ENCODE measurements around the gene SUSD2. TPM values are rescaled to one million over a fixed set of nuclear protein-coding genes. Genes with fewer than 3 reads are reported as not detected.

The SUSD2 gene
- total and polyA plus RNA-seq, 2 of the 4 experiments (the other 2 are of a cell fraction): 0.18 to 1.6 TPM

DNA sequence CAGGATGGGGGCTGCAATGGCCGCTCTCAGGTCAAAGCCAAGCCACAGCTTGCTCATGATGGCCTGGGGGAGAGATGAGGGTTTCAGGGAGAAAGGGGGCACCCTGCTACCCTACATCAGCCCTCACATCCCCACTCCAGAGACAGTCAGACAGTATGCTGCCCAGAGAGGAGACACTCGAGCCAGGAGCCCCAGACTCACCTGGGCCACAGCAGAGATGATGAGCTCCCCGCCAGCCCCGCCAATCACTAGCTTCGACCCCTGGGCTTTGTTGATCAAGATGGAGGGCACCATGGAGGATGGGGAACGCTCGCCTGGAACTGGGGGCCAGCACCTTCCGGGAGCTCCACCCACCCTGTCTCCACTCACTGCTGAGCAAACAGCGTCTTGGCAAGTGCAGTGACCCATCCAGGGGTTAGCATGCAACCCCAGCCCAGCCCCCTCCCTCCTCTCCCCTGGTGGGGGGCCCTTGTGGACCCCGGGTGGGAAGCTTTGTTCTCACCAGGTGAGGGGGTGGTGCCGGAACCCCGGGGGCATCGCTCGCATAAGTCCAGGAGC is 43.8 kb downstream of the SUSD2 start:
- no peak for ATAC-seq (ENCODE audit: low read depth)
- no peak overlapping the region for H3K23ac ChIP-seq (ENCODE audit: low read depth, low read length)
- H2BK20ac ChIP-seq (ENCODE audit: low read depth, low read length): no peak overlapping the region
- intact Hi-C loops (cut with micrococcal nuclease): no loop called here
- dilution Hi-C loops (cut with HindIII; ENCODE audit: low sequenced_read_pairs, unreplicated experiment): no loop called here
- no peaks in the 10 kb centered on the region for H3K9me1 ChIP-seq (ENCODE audit: insufficient read depth, low read length)
- H3K14ac ChIP-seq (replicated peaks; ENCODE audit: low read depth, low read length): no peak overlapping the region
- no peaks in the 10 kb centered on the region for H3K79me1 ChIP-seq (ENCODE audit: low read depth in 1 of 2, low read length in 2 of 2)
- H3K27me3 ChIP-seq (ENCODE audit: control insufficient read depth, insufficient read depth, low read length): no peaks in the 10 kb centered on the region
- no peak overlapping the region for H2AFZ ChIP-seq (replicated peaks; ENCODE audit: low read length, poor library complexity)
- ChIA-PET CTCF (no interaction called here), POLR2A (ENCODE audit: unreplicated experiment) (no interaction called here)
- no peak for DNase-seq
- no peak overlapping the region for H3K9ac ChIP-seq (ENCODE audit: low read depth, low read length)
- in situ Hi-C loops (cut with MboI; ENCODE audit: low sequenced_read_pairs): no loop called here
- no peak overlapping the region for H3K4me2 ChIP-seq (ENCODE audit: low read depth, low read length)
- peaks cover 6% of the 10 kb centered on the region; the same call in 1 of the 2 replicates for H3K36me3 ChIP-seq (ENCODE audit: control insufficient read depth, insufficient read depth, low read length)
- no peak overlapping the region for H3K4me3 ChIP-seq (ENCODE audit: insufficient read depth, low read depth, low read length)
- no peak overlapping the region for H2BK5ac ChIP-seq (ENCODE audit: low read depth, low read length, poor library complexity, severe bottlenecking)
- H3K4ac ChIP-seq (ENCODE audit: low read depth, low read length): no peak overlapping the region
- H3K27ac ChIP-seq (ENCODE audit: insufficient read depth, low read length): no peak overlapping the region
- H4K20me1 ChIP-seq (ENCODE audit: insufficient read depth, low read length): no peaks in the 10 kb centered on the region
- no peak overlapping the region for H2AK9ac ChIP-seq (replicated peaks; ENCODE audit: low read depth, low read length, poor library complexity)
- BruUV-seq (replicated peaks): no TSS peak
- no peak overlapping the region for H3K56ac ChIP-seq (ENCODE audit: extremely low read depth, insufficient read depth, low read length)
- H3K9me3 ChIP-seq (ENCODE audit: control insufficient read depth, insufficient read depth, low read length): peaks cover 6% of the 10 kb centered on the region
- H2BK15ac ChIP-seq (ENCODE audit: low read depth, low read length): no peak overlapping the region
- H2BK120ac ChIP-seq (ENCODE audit: low read depth, low read length): no peak overlapping the region
- TF ChIP-seq CHD1 (IDR thresholded peaks at IDR 0.05; ENCODE audit: low read depth, low read length) (no peak), FOS (IDR thresholded peaks at IDR 0.05; ENCODE audit: low read depth, low read length) (no peak), POLR2A (IDR thresholded peaks at IDR 0.05; ENCODE audit: low read depth, low read length) (no peak), MAFK (IDR thresholded peaks at IDR 0.05; ENCODE audit: low read depth, low read length) (no peak), BHLHE40 (IDR thresholded peaks at IDR 0.05; ENCODE audit: low read depth, low read length) (no peak), RFX5 (IDR thresholded peaks at IDR 0.05; ENCODE audit: low read depth, low read length) (no peak), RCOR1 (IDR thresholded peaks at IDR 0.05; ENCODE audit: insufficient replicate concordance, low read length) (no peak), NFE2L2 (IDR thresholded peaks at IDR 0.05; ENCODE audit: low read depth, low read length) (no peak), MXI1 (IDR thresholded peaks at IDR 0.05; ENCODE audit: borderline replicate concordance, low read depth, low read length) (no peak), RAD21 (IDR thresholded peaks at IDR 0.05; ENCODE audit: low read length) (no peak), MAZ (IDR thresholded peaks at IDR 0.05; ENCODE audit: borderline replicate concordance, low read depth, low read length) (no peak), CEBPB (IDR thresholded peaks at IDR 0.05; ENCODE audit: low read depth, low read length) (no peak), SMC3 (IDR thresholded peaks at IDR 0.05; ENCODE audit: low read depth, low read length) (no peak)
- TF ChIP-seq, protein P1, sequence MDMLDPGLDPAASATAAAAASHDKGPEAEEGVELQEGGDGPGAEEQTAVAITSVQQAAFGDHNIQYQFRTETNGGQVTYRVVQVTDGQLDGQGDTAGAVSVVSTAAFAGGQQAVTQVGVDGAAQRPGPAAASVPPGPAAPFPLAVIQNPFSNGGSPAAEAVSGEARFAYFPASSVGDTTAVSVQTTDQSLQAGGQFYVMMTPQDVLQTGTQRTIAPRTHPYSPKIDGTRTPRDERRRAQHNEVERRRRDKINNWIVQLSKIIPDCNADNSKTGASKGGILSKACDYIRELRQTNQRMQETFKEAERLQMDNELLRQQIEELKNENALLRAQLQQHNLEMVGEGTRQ (IDR thresholded peaks at IDR 0.05; ENCODE audit: low read depth, low read length): no peak
- TF ChIP-seq, protein P2, sequence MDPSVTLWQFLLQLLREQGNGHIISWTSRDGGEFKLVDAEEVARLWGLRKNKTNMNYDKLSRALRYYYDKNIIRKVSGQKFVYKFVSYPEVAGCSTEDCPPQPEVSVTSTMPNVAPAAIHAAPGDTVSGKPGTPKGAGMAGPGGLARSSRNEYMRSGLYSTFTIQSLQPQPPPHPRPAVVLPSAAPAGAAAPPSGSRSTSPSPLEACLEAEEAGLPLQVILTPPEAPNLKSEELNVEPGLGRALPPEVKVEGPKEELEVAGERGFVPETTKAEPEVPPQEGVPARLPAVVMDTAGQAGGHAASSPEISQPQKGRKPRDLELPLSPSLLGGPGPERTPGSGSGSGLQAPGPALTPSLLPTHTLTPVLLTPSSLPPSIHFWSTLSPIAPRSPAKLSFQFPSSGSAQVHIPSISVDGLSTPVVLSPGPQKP (IDR thresholded peaks at IDR 0.05; ENCODE audit: borderline replicate concordance, low read depth, low read length): no peak
- TF ChIP-seq, protein P3, sequence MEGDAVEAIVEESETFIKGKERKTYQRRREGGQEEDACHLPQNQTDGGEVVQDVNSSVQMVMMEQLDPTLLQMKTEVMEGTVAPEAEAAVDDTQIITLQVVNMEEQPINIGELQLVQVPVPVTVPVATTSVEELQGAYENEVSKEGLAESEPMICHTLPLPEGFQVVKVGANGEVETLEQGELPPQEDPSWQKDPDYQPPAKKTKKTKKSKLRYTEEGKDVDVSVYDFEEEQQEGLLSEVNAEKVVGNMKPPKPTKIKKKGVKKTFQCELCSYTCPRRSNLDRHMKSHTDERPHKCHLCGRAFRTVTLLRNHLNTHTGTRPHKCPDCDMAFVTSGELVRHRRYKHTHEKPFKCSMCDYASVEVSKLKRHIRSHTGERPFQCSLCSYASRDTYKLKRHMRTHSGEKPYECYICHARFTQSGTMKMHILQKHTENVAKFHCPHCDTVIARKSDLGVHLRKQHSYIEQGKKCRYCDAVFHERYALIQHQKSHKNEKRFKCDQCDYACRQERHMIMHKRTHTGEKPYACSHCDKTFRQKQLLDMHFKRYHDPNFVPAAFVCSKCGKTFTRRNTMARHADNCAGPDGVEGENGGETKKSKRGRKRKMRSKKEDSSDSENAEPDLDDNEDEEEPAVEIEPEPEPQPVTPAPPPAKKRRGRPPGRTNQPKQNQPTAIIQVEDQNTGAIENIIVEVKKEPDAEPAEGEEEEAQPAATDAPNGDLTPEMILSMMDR (conservative IDR thresholded peaks at IDR 0.05; ENCODE audit: low read depth, low read length): no peak
- H3K4me1 ChIP-seq (ENCODE audit: control insufficient read depth, insufficient read depth, low read length): no peaks in the 10 kb centered on the region
- H3K18ac ChIP-seq (ENCODE audit: low read depth, low read length): no peak overlapping the region
- H2AK5ac ChIP-seq (ENCODE audit: low read depth, low read length): no peak overlapping the region
- no peak overlapping the region for H4K91ac ChIP-seq (ENCODE audit: insufficient read depth, low read depth, low read length)
- H4K5ac ChIP-seq (ENCODE audit: low read depth, low read length): no peak overlapping the region
- no peak overlapping the region for H4K8ac ChIP-seq (ENCODE audit: low read depth in 2 of 2, low read length in 2 of 2)
- 100% methylated on average over 2 of the region's 14 CpGs; no CpG with 5 or more reads in 1 of the 2 experiments for WGBS, 2 experiments (ENCODE audit: extremely low coverage in 2 of 2, insufficient read length in 1 of 2)

Data from IMR-90 (cell line).